GM18507 (cell line): ENCODE results near the gene AARS2.

Experiments used
- DNase-seq: peaks from one replicate; pipeline ENCODE4 v3.0.0; 2011; ENCODE audit warnings: low read depth; ENCODE audit not compliant: insufficient read length; ENCODE audit errors: extremely low spot score
- FAIRE-seq: peaks from 2 replicates; lab custom pipeline; 2011; peaks lifted over from hg19 to GRCh38; lab: Jason Lieb, UNC

AARS2 gene

GRCh38 chr6:44255871-44256774 is 57.0 kb downstream of the AARS2 start:
- FAIRE-seq (no peak), DNase-seq (no peak)

- no peak for FAIRE-seq
- no peak for DNase-seq
These were observed 57.9 kb downstream of the AARS2 start for GRCh38 chr6:44255105-44255808.

GRCh38 chr6:44254191-44255104 is 58.7 kb downstream of the AARS2 start:
- FAIRE-seq (no peak), DNase-seq (no peak)

GRCh38 chr6:44253307-44254101 is 59.6 kb downstream of the AARS2 start:
- FAIRE-seq (no peak), DNase-seq (no peak)

- DNase-seq (no peak), FAIRE-seq (no peak)
These were observed 61.3 kb downstream of the AARS2 start for GRCh38 chr6:44251576-44252524.

GRCh38 chr6:44250718-44251123 is 62.4 kb downstream of the AARS2 start:
- DNase-seq = no peak
- FAIRE-seq = no peak

GRCh38 chr6:44250067-44250717 is 63.0 kb downstream of the AARS2 start:
- FAIRE-seq (no peak), DNase-seq (no peak)
